ENCODE data around the gene ARMH3. TPM values are rescaled to one million over a fixed set of nuclear protein-coding genes. Genes with fewer than 3 reads are reported as not detected.

The ARMH3 gene
- total and polyA plus RNA-seq, 10 of the 15 experiments (the other 5 are each of a cell fraction or from before 2014, with no cell fraction given) = 13.0 to 33.0 (median 16.4) TPM

GRCh38 chr10:101967119-101967518, 88.9 kb downstream of the ARMH3 start (continued):
- TF ChIP-seq HDAC6 (IDR thresholded peaks at IDR 0.05; ENCODE audit: unreplicated experiment) (no peak), NKRF (conservative IDR thresholded peaks at IDR 0.05) (no peak), FOXM1 (IDR thresholded peaks at IDR 0.05; ENCODE audit: low read depth, low read length) (no peak), HSF1 (IDR thresholded peaks at IDR 0.05; ENCODE audit: low read depth, low read length) (no peak), RBBP5 (conservative IDR thresholded peaks at IDR 0.05) (no peak), EP300 (IDR thresholded peaks at IDR 0.05; ENCODE audit: borderline replicate concordance in 1 of 2, control insufficient read depth in 1 of 2, low read depth in 2 of 2, low read length in 2 of 2) (no peak)
- TF ChIP-seq, protein P1, sequence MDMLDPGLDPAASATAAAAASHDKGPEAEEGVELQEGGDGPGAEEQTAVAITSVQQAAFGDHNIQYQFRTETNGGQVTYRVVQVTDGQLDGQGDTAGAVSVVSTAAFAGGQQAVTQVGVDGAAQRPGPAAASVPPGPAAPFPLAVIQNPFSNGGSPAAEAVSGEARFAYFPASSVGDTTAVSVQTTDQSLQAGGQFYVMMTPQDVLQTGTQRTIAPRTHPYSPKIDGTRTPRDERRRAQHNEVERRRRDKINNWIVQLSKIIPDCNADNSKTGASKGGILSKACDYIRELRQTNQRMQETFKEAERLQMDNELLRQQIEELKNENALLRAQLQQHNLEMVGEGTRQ (IDR thresholded peaks at IDR 0.05; ENCODE audit: borderline replicate concordance, low read depth, low read length) = no peak
